ENCODE measurements around the gene TPM1.
"Not testable (repeated sequence)": the region's sequence is repeated elsewhere in the genome, so short reads cannot be mapped to it uniquely, and the experiment has no call there.

Gene TPM1

GRCh38 chr15:63041974-63042876 is at the start of gene TPM1:
Gene TPM1 (plus strand): TSS chr15:63042747. CDS start chr15:63042830, 83 bp downstream.
- peak; percentile 34 for DNase-seq

- no peak for DNase-seq
Observed at GRCh38 chr15:62993066-62993465, 49.5 kb upstream of the TPM1 start.

- not testable (repeated sequence) for DNase-seq
Observed at GRCh38 chr15:62993632-62994031, 48.9 kb upstream of the TPM1 start.

GRCh38 chr15:62994439-62994838 is 48.1 kb upstream of the TPM1 start:
- no peak for DNase-seq

GRCh38 chr15:62994975-62995681 is 47.4 kb upstream of the TPM1 start:
- DNase-seq, result no peak

GRCh38 chr15:62997441-62997840 is 45.1 kb upstream of the TPM1 start:
- DNase-seq, result no peak

GRCh38 chr15:62998262-62998890 is 44.2 kb upstream of the TPM1 start:
- no peak for DNase-seq

- DNase-seq, result no peak
Observed at GRCh38 chr15:62999178-62999577, 43.4 kb upstream of the TPM1 start.

GRCh38 chr15:62999923-63000561 is 42.5 kb upstream of the TPM1 start:
- DNase-seq, result no peak

- peak; percentile 24 for DNase-seq
Observed at GRCh38 chr15:63000706-63001105, 41.8 kb upstream of the TPM1 start.

- DNase-seq, result no peak
Observed at GRCh38 chr15:63004211-63004610, 38.3 kb upstream of the TPM1 start.

GRCh38 chr15:63006032-63006878 is 36.3 kb upstream of the TPM1 start:
- DNase-seq, result no peak

- no peak for DNase-seq
Observed at GRCh38 chr15:63008333-63009049, 34.1 kb upstream of the TPM1 start.

- DNase-seq, result no peak
Observed at GRCh38 chr15:63010386-63010785, 32.2 kb upstream of the TPM1 start.

- DNase-seq, result no peak
Observed at GRCh38 chr15:63010920-63011693, 31.4 kb upstream of the TPM1 start.

GRCh38 chr15:63012444-63012843 is 30.1 kb upstream of the TPM1 start:
- no peak for DNase-seq

GRCh38 chr15:63013052-63013808 is 29.3 kb upstream of the TPM1 start:
- no peak for DNase-seq

GRCh38 chr15:63014578-63014977 is 28.0 kb upstream of the TPM1 start:
- no peak for DNase-seq

GRCh38 chr15:63015618-63016017 is 26.9 kb upstream of the TPM1 start:
- DNase-seq, result no peak

- DNase-seq, result no peak
Observed at GRCh38 chr15:63016234-63016633, 26.3 kb upstream of the TPM1 start.
